Endothelial cell of umbilical vein (primary cell): Measurements from ENCODE around the gene DNAH11. TPM values are rescaled to one million over a fixed set of nuclear protein-coding genes. Genes with fewer than 3 reads are reported as not detected.

Source experiments
- BruUV-seq: library from RNA; stranded (reverse); fragments of 400-500 nt; replicated peaks from 2 replicates; lab custom pipeline; 2021; lab: Mats Ljungman, UMichigan
- CTCF ChIA-PET: fragments of 300-600, 350-600 bp; sonication (Branson Sonifier 250); formaldehyde crosslinking; loops from one replicate; lab custom pipeline; 2021; ENCODE audit warnings: antibody characterized with exemption, inconsistent platforms; lab: Charles Lee
- POLR2A ChIA-PET: fragments of 300-600, 350-600 bp; sonication (Branson Sonifier 250); formaldehyde crosslinking; loops from one replicate; lab custom pipeline; 2021; ENCODE audit warnings: antibody characterized with exemption, inconsistent platforms; lab: Charles Lee
- DNase-seq: peaks from one replicate; pipeline ENCODE4 v3.0.0-alpha.2; 2011; ENCODE audit warnings: low read depth, low spot score
- FAIRE-seq: peaks from 2 replicates; lab custom pipeline; 2011; peaks lifted over from hg19 to GRCh38; lab: Jason Lieb, UNC
- H2AFZ ChIP-seq: 2 replicates; pipeline ENCODE4 v1.6.0; 2012; ENCODE audit warnings: low read depth, low read length, control low read depth, inconsistent platforms
- H3K27ac ChIP-seq: 2 replicates; pipeline ENCODE4 v1.5.1; 2011; ENCODE audit warnings: low read depth, mild to moderate bottlenecking, control low read depth, low read length, moderate library complexity; ENCODE audit not compliant: insufficient read depth
- H3K27me3 ChIP-seq, 2 experiments: 2 replicates each; pipeline versions ENCODE4 v1.6.0 to v1.6.1; 2011; ENCODE audit warnings: low read length in 2 of 2, mixed read lengths in 1 of 2; ENCODE audit not compliant: control insufficient read depth in 2 of 2, insufficient read depth in 2 of 2
- H3K36me3 ChIP-seq, 2 experiments: 2 replicates in 1 of 2; 3 replicates in 1 of 2; pipeline ENCODE4 v1.5.1; 2011; ENCODE audit warnings: low read length in 2 of 2, mild to moderate bottlenecking in 1 of 2, moderate library complexity in 1 of 2; ENCODE audit not compliant: control insufficient read depth in 2 of 2, insufficient read depth in 2 of 2; ENCODE audit errors: extremely low read depth in 1 of 2
- H3K4me1 ChIP-seq: 3 replicates; pipeline ENCODE4 v1.5.1; 2011; ENCODE audit warnings: mild to moderate bottlenecking, low read length; ENCODE audit not compliant: control insufficient read depth, insufficient read depth; ENCODE audit errors: extremely low read depth
- H3K4me2 ChIP-seq: 2 replicates; pipeline ENCODE4 v1.6.1; 2011; ENCODE audit warnings: low read length, control low read depth, mixed read lengths; ENCODE audit not compliant: insufficient read depth
- H3K4me3 ChIP-seq, 3 experiments: fragments of 200-600 bp in 1 of 3; sonication (generic), shearing (Covaris generic) in 1 of 3; replicated peaks in 1 of 3; 2 replicates each; pipeline ENCODE4 v1.5.1; 2011 to 2016; ENCODE audit warnings: control low read depth in 3 of 3, low read length in 3 of 3, mild to moderate bottlenecking in 2 of 3, inconsistent platforms in 1 of 3, low read depth in 1 of 3, moderate library complexity in 1 of 3; ENCODE audit not compliant: insufficient read depth in 1 of 3
- H3K79me2 ChIP-seq: 2 replicates; pipeline ENCODE4 v1.6.0; 2012; ENCODE audit warnings: low read length, inconsistent platforms; ENCODE audit not compliant: control insufficient read depth, insufficient read depth
- H3K9ac ChIP-seq: replicated peaks from 2 replicates; pipeline ENCODE3; 2011; ENCODE audit warnings: low read length, control low read depth; ENCODE audit not compliant: insufficient read depth; ENCODE audit errors: extremely low read depth
- H3K9me1 ChIP-seq: replicated peaks from 3 replicates; pipeline ENCODE4 v1.6.0; 2011; ENCODE audit warnings: mild to moderate bottlenecking, low read length; ENCODE audit not compliant: control insufficient read depth, insufficient read depth; ENCODE audit errors: extremely low read depth
- H3K9me3 ChIP-seq: replicated peaks from 2 replicates; pipeline ENCODE4 v1.5.1; 2012; ENCODE audit warnings: low read length, inconsistent platforms; ENCODE audit not compliant: control insufficient read depth, insufficient read depth
- H4K20me1 ChIP-seq: replicated peaks from 2 replicates; pipeline ENCODE3; 2011; ENCODE audit warnings: mild to moderate bottlenecking, low read length; ENCODE audit not compliant: control insufficient read depth, insufficient read depth; ENCODE audit errors: extremely low read depth
- EZH2 ChIP-seq: IDR thresholded peaks from 2 replicates; pipeline ENCODE4 v1.6.1; 2012; ENCODE audit warnings: borderline replicate concordance, low read depth, mild to moderate bottlenecking, moderate library complexity, low read length, inconsistent platforms; ENCODE audit not compliant: severe bottlenecking
- FOS ChIP-seq: IDR thresholded peaks from 2 replicates; pipeline ENCODE4 v1.6.1; 2011; ENCODE audit warnings: mild to moderate bottlenecking, low read length, moderate library complexity, borderline replicate concordance; ENCODE audit not compliant: insufficient read depth
- GATA2 ChIP-seq: IDR thresholded peaks from 2 replicates; pipeline ENCODE4 v1.7.0; 2011; ENCODE audit warnings: low read depth, mild to moderate bottlenecking, moderate library complexity, mixed read lengths, low read length; ENCODE audit not compliant: insufficient read length, insufficient read depth
- JUN ChIP-seq: IDR thresholded peaks from 2 replicates; pipeline ENCODE4 v1.6.1; 2011; ENCODE audit warnings: borderline replicate concordance, low read depth; ENCODE audit not compliant: insufficient read length, insufficient read depth
- MYC ChIP-seq: IDR thresholded peaks from one replicate; pipeline ENCODE4 v1.6.1; 2011; ENCODE audit warnings: mild to moderate bottlenecking, low read depth, low read length
- POLR2A ChIP-seq: IDR thresholded peaks from 2 replicates; pipeline ENCODE4 v1.6.1; 2012; ENCODE audit warnings: low read depth, mild to moderate bottlenecking, control low read depth, low read length
- POLR2AphosphoS5 ChIP-seq: IDR thresholded peaks from 2 replicates; pipeline ENCODE4 v1.6.1; 2012; ENCODE audit warnings: low read depth, mild to moderate bottlenecking, control low read depth, low read length, moderate library complexity; ENCODE audit not compliant: insufficient read depth
- dilution Hi-C: fragments of 300-500 bp; cut with MboI; formaldehyde crosslinking; loops from one replicate; pipeline ENCODE4 v1.15.0; 2019; ENCODE audit warnings: low sequenced_read_pairs; ENCODE audit not compliant: extremely low pct_ligation_motif_present
- intact Hi-C: fragments of 100-400 bp; cut with micrococcal nuclease; formaldehyde crosslinking; loops from one replicate; pipeline ENCODE4 v1.10.0; 2022
- polyA plus RNA-seq, 4 experiments: library from polyadenylated mRNA; depleted of rRNA in 3 of 4; stranded (reverse) in 3 of 4; unstranded in 1 of 4; fragments of >200 nt; gene quantifications; 2 replicates each; pipeline versions ENCODE4 v1.2.1 to v1.2.3, GENCODE V29; 2011 to 2012; ENCODE audit warnings: missing spikeins in 1 of 4
- total RNA-seq: library from RNA; stranded (reverse); gene quantifications from 2 replicates; pipeline ENCODE4 v1.2.3, GENCODE V29; 2021
- TF ChIP-seq, protein P1 (sequence below): IDR thresholded peaks from 2 replicates; pipeline ENCODE4 v1.6.1; 2011; ENCODE audit not compliant: insufficient read depth, insufficient read length
- TF ChIP-seq, protein P2 (sequence below), 2 donors: IDR thresholded peaks; 1 replicate in 1 of 2; 2 replicates in 1 of 2; pipeline ENCODE4 v1.5.1; 2011; ENCODE audit warnings: low read length in 2 of 2, mild to moderate bottlenecking in 2 of 2, moderate library complexity in 2 of 2, control low read depth in 1 of 2, inconsistent platforms in 1 of 2, low read depth in 1 of 2; ENCODE audit not compliant: insufficient read depth in 1 of 2; ENCODE audit errors: extremely low read depth in 1 of 2

Gene DNAH11
- total and polyA plus RNA-seq, 2 donors (not counting 3 experiments of a cell fraction or from before 2014, with no cell fraction given) = 0.69 to 0.91 TPM

DNA sequence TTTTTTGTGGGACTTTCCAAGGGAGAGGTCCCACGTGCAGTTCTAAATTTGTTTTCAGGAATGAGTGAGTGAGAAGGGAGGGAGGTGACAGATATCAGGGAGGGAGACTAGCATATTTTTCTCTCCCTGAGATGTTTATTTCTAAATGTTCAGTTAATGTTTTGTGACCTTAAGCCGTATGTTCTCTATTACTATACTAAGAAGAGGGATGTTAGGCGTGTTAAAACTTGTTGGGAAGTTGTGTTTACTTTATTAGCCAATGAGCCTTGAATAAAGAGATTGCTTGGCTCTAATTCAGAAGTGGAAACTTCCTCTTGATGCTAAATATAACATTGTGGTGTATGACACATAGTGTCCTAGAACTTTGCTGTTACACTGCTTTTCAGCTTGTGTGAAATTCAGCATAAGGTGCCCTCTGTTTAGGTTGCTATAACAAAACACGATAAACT, 37.3 kb downstream of the DNAH11 start:
- Histone ChIP-seq H3K9ac (no peak overlapping the region), H3K27ac (no peak overlapping the region), H3K27me3 (no peaks in the 10 kb centered on the region), H3K4me2 (peak overlapping the region; percentile 12), H3K36me3 (no peaks in the 10 kb centered on the region), H3K4me3 (no peak overlapping the region), H3K9me3 (no peaks in the 10 kb centered on the region), H3K4me1 (no peaks in the 10 kb centered on the region), H2AFZ (no peak overlapping the region), H4K20me1 (no peaks in the 10 kb centered on the region), H3K9me1 (no peaks in the 10 kb centered on the region), H3K79me2 (no peaks in the 10 kb centered on the region)
- CTCF ChIA-PET = no interaction called here
- intact Hi-C loops = loop anchor here (1.0 kb wide), 1 partner anchor 37 kb away; no protein-coding TSS in a partner anchor
- no peak for TF ChIP-seq GATA2
- TF ChIP-seq JUN = peak; percentile 25
- TF ChIP-seq FOS = peak; percentile 27
- no peak for TF ChIP-seq EZH2
- dilution Hi-C loops = no loop called here
- POLR2A ChIA-PET = no interaction called here
- DNase-seq (peak; percentile 53), FAIRE-seq (peak; percentile 52)
- no TSS peak for BruUV-seq

DNA sequence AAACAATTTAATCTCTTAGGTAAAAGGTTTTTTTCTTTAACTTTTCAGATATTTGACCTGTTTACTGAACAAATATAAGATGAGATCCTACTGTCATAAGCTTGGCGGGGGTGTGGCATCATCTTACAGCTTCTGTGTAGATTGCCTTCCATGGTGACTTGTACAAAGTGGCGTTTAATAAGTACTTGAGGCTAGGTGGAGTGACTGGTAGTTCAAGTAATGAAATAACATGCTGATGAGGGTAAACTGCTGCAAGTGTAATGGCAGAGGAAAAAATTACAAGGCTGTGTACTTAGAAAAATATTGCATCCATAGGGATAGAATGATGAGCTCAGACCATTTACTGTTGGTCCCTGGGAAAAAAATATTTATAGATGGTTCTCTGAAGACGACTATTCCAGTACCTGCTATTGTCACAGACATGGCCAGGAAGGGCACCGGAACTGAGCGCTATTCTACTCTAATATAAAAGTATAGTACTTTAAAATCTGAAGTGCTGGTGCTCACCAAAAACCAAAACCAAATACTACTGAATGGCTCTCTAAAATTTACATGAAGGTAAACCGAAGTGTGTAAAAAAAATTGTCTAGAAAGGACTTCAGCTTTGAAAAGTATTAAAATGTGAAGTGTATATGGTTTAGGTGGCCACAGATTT, 42.4 kb downstream of the DNAH11 start:
- FAIRE-seq (no peak), DNase-seq (no peak)
- Histone ChIP-seq H3K4me1 (no peaks in the 10 kb centered on the region), H3K27me3 (peaks cover 0 to 6% of the 10 kb centered on the region in 2 experiments), H3K9me1 (no peaks in the 10 kb centered on the region), H3K9ac (no peak overlapping the region), H3K79me2 (no peaks in the 10 kb centered on the region), H3K27ac (no peak overlapping the region), H3K36me3 (no peaks in the 10 kb centered on the region), H3K4me2 (no peak overlapping the region), H3K4me3 (no peak overlapping the region), H2AFZ (no peak overlapping the region), H4K20me1 (no peaks in the 10 kb centered on the region), H3K9me3 (no peaks in the 10 kb centered on the region)
- CTCF ChIA-PET = no interaction called here
- TF ChIP-seq POLR2AphosphoS5 (no peak), MYC (no peak), JUN (no peak), GATA2 (no peak), EZH2 (no peak), POLR2A (no peak)
- TF ChIP-seq, protein P1, sequence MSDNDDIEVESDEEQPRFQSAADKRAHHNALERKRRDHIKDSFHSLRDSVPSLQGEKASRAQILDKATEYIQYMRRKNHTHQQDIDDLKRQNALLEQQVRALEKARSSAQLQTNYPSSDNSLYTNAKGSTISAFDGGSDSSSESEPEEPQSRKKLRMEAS = no peak
- TF ChIP-seq, protein P2, sequence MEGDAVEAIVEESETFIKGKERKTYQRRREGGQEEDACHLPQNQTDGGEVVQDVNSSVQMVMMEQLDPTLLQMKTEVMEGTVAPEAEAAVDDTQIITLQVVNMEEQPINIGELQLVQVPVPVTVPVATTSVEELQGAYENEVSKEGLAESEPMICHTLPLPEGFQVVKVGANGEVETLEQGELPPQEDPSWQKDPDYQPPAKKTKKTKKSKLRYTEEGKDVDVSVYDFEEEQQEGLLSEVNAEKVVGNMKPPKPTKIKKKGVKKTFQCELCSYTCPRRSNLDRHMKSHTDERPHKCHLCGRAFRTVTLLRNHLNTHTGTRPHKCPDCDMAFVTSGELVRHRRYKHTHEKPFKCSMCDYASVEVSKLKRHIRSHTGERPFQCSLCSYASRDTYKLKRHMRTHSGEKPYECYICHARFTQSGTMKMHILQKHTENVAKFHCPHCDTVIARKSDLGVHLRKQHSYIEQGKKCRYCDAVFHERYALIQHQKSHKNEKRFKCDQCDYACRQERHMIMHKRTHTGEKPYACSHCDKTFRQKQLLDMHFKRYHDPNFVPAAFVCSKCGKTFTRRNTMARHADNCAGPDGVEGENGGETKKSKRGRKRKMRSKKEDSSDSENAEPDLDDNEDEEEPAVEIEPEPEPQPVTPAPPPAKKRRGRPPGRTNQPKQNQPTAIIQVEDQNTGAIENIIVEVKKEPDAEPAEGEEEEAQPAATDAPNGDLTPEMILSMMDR (IDR thresholded peaks at IDR 0.05; ENCODE audit: extremely low read depth in 1 of 2, insufficient read depth in 1 of 2, low read depth in 1 of 2, low read length in 2 of 2) = no peak
- intact Hi-C loops (no loop called here), dilution Hi-C loops (no loop called here)
- POLR2A ChIA-PET = no interaction called here
- no TSS peak for BruUV-seq
